Measurements from ENCODE around the gene RAD51B. TPM values are rescaled to one million over a fixed set of nuclear protein-coding genes. Genes with fewer than 3 reads are reported as not detected.

Gene RAD51B
- total RNA-seq, 1 experiment from 2014 or later, result 20.0 TPM

DNA sequence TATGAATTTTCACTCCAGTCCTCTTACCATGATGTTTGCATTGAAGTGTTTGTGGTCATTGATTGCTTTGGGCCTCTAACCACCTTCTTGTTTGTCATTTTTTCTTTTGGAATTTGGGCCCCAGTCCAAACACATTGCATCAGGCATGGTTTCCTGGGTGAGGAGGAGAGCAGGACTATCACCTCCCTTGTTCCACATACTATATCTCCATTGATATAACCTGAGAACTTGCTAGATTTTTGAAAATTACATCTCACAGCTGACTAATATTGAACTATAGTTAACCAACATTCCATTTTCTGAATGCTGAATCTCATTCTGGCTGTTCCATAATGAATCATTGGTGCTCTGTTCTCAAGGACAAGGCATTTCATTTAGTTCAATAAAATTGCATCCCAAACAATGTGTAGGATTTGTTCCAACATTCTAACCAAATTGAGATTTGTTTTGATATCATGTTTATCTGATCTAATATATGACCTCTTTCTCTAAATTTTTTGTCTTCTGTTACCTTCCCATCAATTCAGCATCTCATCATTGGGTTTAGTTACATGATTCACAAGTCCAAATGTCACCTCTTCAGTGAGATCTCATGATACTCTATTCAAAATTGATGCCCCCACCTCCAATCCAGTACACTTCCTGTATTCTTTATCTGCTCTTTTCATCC, 644.3 kb downstream of the RAD51B start:
- ChIA-PET POLR2A (no interaction called here), RAD21 (ENCODE audit: low non-redundant PET in 1 of 2, low total read pairs in 2 of 2, uncharacterized antibody in 2 of 2, unreplicated experiment in 2 of 2) (interaction anchor here in 1 of 2 experiments (0.8 kb wide), 1 partner anchor 113 kb away, joined by 3 read pairs; no protein-coding TSS in a partner anchor), CTCF (interaction anchor here (1.0 kb wide), 1 partner anchor 16 kb away, joined by 3 read pairs; no protein-coding TSS in a partner anchor)
- no peak for DNase-seq (ENCODE audit: low read depth, low spot score)
- Histone ChIP-seq H3K79me2 (ENCODE audit: insufficient read depth, low read length) (no peaks in the 10 kb centered on the region), H3K4me3 (replicated peaks in 1 of 2; ENCODE audit: low read depth in 1 of 2, low read length in 2 of 2) (no peak overlapping the region), H3K9ac (ENCODE audit: low read length) (peak overlapping the region; percentile 39; the same call in 1 of the 2 replicates), H3K4me2 (ENCODE audit: low read length) (peak overlapping the region; percentile 49), H3K9me2 (ENCODE audit: insufficient read depth) (no peaks in the 10 kb centered on the region), H3K27me3 (ENCODE audit: insufficient read depth, low read length) (no peaks in the 10 kb centered on the region), H3K4me1 (ENCODE audit: control insufficient read depth in 1 of 2, insufficient read depth in 2 of 2, low read length in 2 of 2) (peaks cover 81 to 89% of the 10 kb centered on the region in 2 experiments), H3K9me3 (ENCODE audit: control insufficient read depth in 1 of 2, insufficient read depth in 1 of 2, low read depth in 1 of 2, low read length in 2 of 2) (no peaks in the 10 kb centered on the region), H3K36me3 (ENCODE audit: control insufficient read depth in 1 of 2, insufficient read depth in 2 of 2, low read length in 2 of 2) (no peaks in the 10 kb centered on the region), H2AFZ (ENCODE audit: low read depth, low read length, poor library complexity, severe bottlenecking) (no peak overlapping the region), H4K20me1 (ENCODE audit: insufficient read depth) (no peaks in the 10 kb centered on the region), H3K27ac (ENCODE audit: low read depth, low read length) (peak overlapping the region; percentile 92)
- BruUV-seq (replicated peaks), result no TSS peak
- intact Hi-C loops (cut with micrococcal nuclease), result loop anchor here (1.0 to 10.0 kb wide), 5 partner anchors 84 to 519 kb away; no protein-coding TSS in a partner anchor
- TF ChIP-seq EGR1 (IDR thresholded peaks at IDR 0.05; ENCODE audit: low read depth), result no peak
- TF ChIP-seq, protein P1, sequence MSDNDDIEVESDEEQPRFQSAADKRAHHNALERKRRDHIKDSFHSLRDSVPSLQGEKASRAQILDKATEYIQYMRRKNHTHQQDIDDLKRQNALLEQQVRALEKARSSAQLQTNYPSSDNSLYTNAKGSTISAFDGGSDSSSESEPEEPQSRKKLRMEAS (IDR thresholded peaks at IDR 0.05), result 0 out of 2 replicates have a peak, but pooled peaks have one; percentile 39
- peak; percentile 55; the same call in 1 of the 2 replicates for TF ChIP-seq CEBPB (IDR thresholded peaks at IDR 0.05; ENCODE audit: low read depth)
- TF ChIP-seq CBX3 (IDR thresholded peaks at IDR 0.05; ENCODE audit: low read depth), result peak; percentile 71; the same call in 1 of the 2 replicates
- ATAC-seq, result no peak

DNA sequence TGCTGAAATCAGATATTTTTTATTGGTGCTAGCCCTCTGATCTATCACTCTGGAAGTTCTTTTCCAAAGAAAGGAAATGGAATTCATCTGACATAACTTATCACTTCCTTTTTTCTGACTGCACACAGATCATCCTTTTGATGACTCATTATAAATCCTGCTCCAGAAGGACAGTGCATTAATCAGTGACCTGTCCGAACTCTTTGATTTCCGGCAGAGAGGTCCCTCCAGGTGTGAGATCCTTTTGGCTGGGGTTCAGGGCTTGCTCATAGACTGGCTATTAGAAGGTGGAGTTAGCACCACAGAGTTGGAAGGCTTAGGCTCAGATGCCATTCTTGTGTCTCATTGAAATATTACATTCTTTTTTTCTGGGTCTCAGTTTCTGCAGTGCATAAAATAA, 645.1 kb downstream of the RAD51B start:
- H3K27ac ChIP-seq (ENCODE audit: low read depth, low read length), result peak overlapping the region; percentile 92
- peak; percentile 94 for DNase-seq (ENCODE audit: low read depth, low spot score)
- RAD21 ChIA-PET (ENCODE audit: low non-redundant PET in 1 of 2, low total read pairs in 2 of 2, uncharacterized antibody in 2 of 2, unreplicated experiment in 2 of 2), result interaction anchor here in 1 of 2 experiments (0.8 kb wide), 1 partner anchor 112 kb away, joined by 3 read pairs; no protein-coding TSS in a partner anchor
- peak; percentile 80; the same call in 1 of the 2 replicates for TF ChIP-seq CEBPB (IDR thresholded peaks at IDR 0.05; ENCODE audit: low read depth)
- TF ChIP-seq ZNF274 (IDR thresholded peaks at IDR 0.05; ENCODE audit: low read depth, low read length), result no peak
- TF ChIP-seq ELF1 (IDR thresholded peaks at IDR 0.05; ENCODE audit: borderline replicate concordance, low read depth), result peak; percentile 41; the same call in 1 of the 2 replicates
- TF ChIP-seq, protein P2, sequence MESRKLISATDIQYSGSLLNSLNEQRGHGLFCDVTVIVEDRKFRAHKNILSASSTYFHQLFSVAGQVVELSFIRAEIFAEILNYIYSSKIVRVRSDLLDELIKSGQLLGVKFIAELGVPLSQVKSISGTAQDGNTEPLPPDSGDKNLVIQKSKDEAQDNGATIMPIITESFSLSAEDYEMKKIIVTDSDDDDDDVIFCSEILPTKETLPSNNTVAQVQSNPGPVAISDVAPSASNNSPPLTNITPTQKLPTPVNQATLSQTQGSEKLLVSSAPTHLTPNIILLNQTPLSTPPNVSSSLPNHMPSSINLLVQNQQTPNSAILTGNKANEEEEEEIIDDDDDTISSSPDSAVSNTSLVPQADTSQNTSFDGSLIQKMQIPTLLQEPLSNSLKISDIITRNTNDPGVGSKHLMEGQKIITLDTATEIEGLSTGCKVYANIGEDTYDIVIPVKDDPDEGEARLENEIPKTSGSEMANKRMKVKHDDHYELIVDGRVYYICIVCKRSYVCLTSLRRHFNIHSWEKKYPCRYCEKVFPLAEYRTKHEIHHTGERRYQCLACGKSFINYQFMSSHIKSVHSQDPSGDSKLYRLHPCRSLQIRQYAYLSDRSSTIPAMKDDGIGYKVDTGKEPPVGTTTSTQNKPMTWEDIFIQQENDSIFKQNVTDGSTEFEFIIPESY (IDR thresholded peaks at IDR 0.05; ENCODE audit: extremely low read depth, insufficient replicate concordance, low read length), result peak; percentile 49
- peak; percentile 48 for TF ChIP-seq RAD21 (IDR thresholded peaks at IDR 0.05; ENCODE audit: low read depth)
- TF ChIP-seq ZFX (IDR thresholded peaks at IDR 0.05), result no peak
- peak; percentile 82 for TF ChIP-seq SRF (IDR thresholded peaks at IDR 0.05; ENCODE audit: low read depth)
- no peak for TF ChIP-seq EGR1 (IDR thresholded peaks at IDR 0.05; ENCODE audit: low read depth)
- TF ChIP-seq YY1 (IDR thresholded peaks at IDR 0.05; ENCODE audit: extremely low read depth, insufficient replicate concordance, low read depth, low read length), result peak; percentile 72
- peak; percentile 95 for TF ChIP-seq FOSL1 (IDR thresholded peaks at IDR 0.05; ENCODE audit: low read depth)
- TF ChIP-seq EZH2phosphoT487 (IDR thresholded peaks at IDR 0.05; ENCODE audit: borderline replicate concordance), result no peak
- TF ChIP-seq CBX3 (IDR thresholded peaks at IDR 0.05; ENCODE audit: low read depth), result peak; percentile 96
- TF ChIP-seq TCF7L2 (IDR thresholded peaks at IDR 0.05; ENCODE audit: borderline replicate concordance, extremely low read depth, insufficient read depth, insufficient read length), result peak; percentile 92
- TF ChIP-seq POLR2AphosphoS5 (IDR thresholded peaks at IDR 0.05; ENCODE audit: low read depth, low read length), result peak; percentile 70
- peak; percentile 91 for TF ChIP-seq SIN3A (IDR thresholded peaks at IDR 0.05; ENCODE audit: low read depth)
- peak; percentile 97 for TF ChIP-seq SP1 (IDR thresholded peaks at IDR 0.05; ENCODE audit: low read depth)

More for the DNA sequence above, 645.1 kb downstream of the RAD51B start:
- peak overlapping the region; percentile 50 for H3K9ac ChIP-seq (ENCODE audit: low read length)
- H3K9me2 ChIP-seq (ENCODE audit: insufficient read depth), result no peaks in the 10 kb centered on the region
- no peaks in the 10 kb centered on the region for H3K9me3 ChIP-seq (ENCODE audit: control insufficient read depth in 1 of 2, insufficient read depth in 1 of 2, low read depth in 1 of 2, low read length in 2 of 2)
- H3K79me2 ChIP-seq (ENCODE audit: insufficient read depth, low read length), result no peaks in the 10 kb centered on the region
- no peak overlapping the region for H2AFZ ChIP-seq (ENCODE audit: low read depth, low read length, poor library complexity, severe bottlenecking)
- peak; percentile 88 for ATAC-seq
- H3K36me3 ChIP-seq (ENCODE audit: control insufficient read depth in 1 of 2, insufficient read depth in 2 of 2, low read length in 2 of 2), result no peaks in the 10 kb centered on the region
- H3K4me3 ChIP-seq (replicated peaks in 1 of 2; ENCODE audit: low read depth in 1 of 2, low read length in 2 of 2), result no peak overlapping the region
- H3K4me1 ChIP-seq (ENCODE audit: control insufficient read depth in 1 of 2, insufficient read depth in 2 of 2, low read length in 2 of 2), result peaks cover 81 to 87% of the 10 kb centered on the region in 2 experiments
- POLR2A ChIA-PET, result no interaction called here
- no peaks in the 10 kb centered on the region for H3K27me3 ChIP-seq (ENCODE audit: insufficient read depth, low read length)
- intact Hi-C loops (cut with micrococcal nuclease), result loop anchor here (1.0 to 10.0 kb wide), 5 partner anchors 84 to 520 kb away; no protein-coding TSS in a partner anchor
- H4K20me1 ChIP-seq (ENCODE audit: insufficient read depth), result no peaks in the 10 kb centered on the region
- BruUV-seq (replicated peaks), result no TSS peak
- H3K4me2 ChIP-seq (ENCODE audit: low read length), result peak overlapping the region; percentile 49
- CTCF ChIA-PET, result no interaction called here

All from HCT116 (cell line).